K562 (cell line): ENCODE results near the gene PREP. TPM values are rescaled to one million over a fixed set of nuclear protein-coding genes. Genes with fewer than 3 reads are reported as not detected.
A peak's percentile ranks its signal among the peaks of the same experiment; 100 is the strongest.

Experiments used
- ATAC-seq: fragments of 200-7000 bp; cut with Tn5 transposase; 3 replicates; pipeline ENCODE4 v1.9.1; 2020; ENCODE audit warnings: moderate library complexity
- BruUV-seq: library from RNA; stranded (reverse); fragments of 400-500 nt; replicated peaks from 2 replicates; lab custom pipeline; 2021; lab: Mats Ljungman, UMichigan
- CTCF ChIA-PET: fragments of 300-600 bp; formaldehyde crosslinking; extraction: SDS; loops from one replicate; lab custom pipeline; 2021; ENCODE audit warnings: low intra/inter-chr PET ratio; lab: Yijun Ruan, JAX
- POLR2A ChIA-PET: fragments of 300-600, 350-650 bp; sonication (Branson Sonifier 250); formaldehyde crosslinking; extraction: SDS; loops from one replicate; lab custom pipeline; 2021; ENCODE audit warnings: antibody characterized with exemption, inconsistent platforms; lab: Yijun Ruan, JAX
- DNase-seq, 4 experiments: peaks; one replicate each; pipeline versions ENCODE4 v3.0.0 to v3.0.0-alpha.2; 2011 to 2018; ENCODE audit warnings: low spot score in 3 of 4, mixed read lengths in 3 of 4; ENCODE audit errors: extremely low read depth in 1 of 4
- FAIRE-seq: peaks from 2 replicates; lab custom pipeline; 2011; peaks lifted over from hg19 to GRCh38; lab: Jason Lieb, UNC
- H2AFZ ChIP-seq: 2 replicates; pipeline ENCODE4 v1.6.0; 2011; ENCODE audit warnings: low read depth, low read length, control low read depth, inconsistent platforms
- H3K27ac ChIP-seq: fragments of 200-600 bp; 3 replicates; pipeline ENCODE4 v1.8.0; 2011; ENCODE audit warnings: low read depth, mild to moderate bottlenecking, control low read depth, inconsistent platforms, low read length, moderate library complexity, mixed read lengths; ENCODE audit errors: extremely low read depth
- H3K27me3 ChIP-seq, 2 experiments: fragments of 300-600 bp in 1 of 2; 2 replicates in 1 of 2; 3 replicates in 1 of 2; pipeline versions ENCODE4 v1.6.0 to v1.8.0; 2011; ENCODE audit warnings: inconsistent platforms in 2 of 2, low read length in 2 of 2, mild to moderate bottlenecking in 1 of 2, mixed read lengths in 1 of 2, moderate library complexity in 1 of 2; ENCODE audit not compliant: control insufficient read depth in 2 of 2, insufficient read depth in 2 of 2
- H3K36me3 ChIP-seq: fragments of 300-600 bp; 3 replicates; pipeline ENCODE4 v1.8.0; 2011; ENCODE audit warnings: mild to moderate bottlenecking, low read length, inconsistent platforms; ENCODE audit not compliant: control insufficient read depth, insufficient read depth
- H3K4me1 ChIP-seq, 2 experiments: fragments of 200-600 bp in 1 of 2; replicated peaks in 1 of 2; 2 replicates in 1 of 2; 3 replicates in 1 of 2; pipeline versions ENCODE4 v1.5.1 to v1.8.0; 2011; ENCODE audit warnings: inconsistent platforms in 2 of 2, low read length in 2 of 2, mild to moderate bottlenecking in 1 of 2, mixed read lengths in 1 of 2, moderate library complexity in 1 of 2; ENCODE audit not compliant: control insufficient read depth in 2 of 2, insufficient read depth in 2 of 2
- H3K4me2 ChIP-seq: 2 replicates; pipeline ENCODE4 v1.6.1; 2011; ENCODE audit warnings: low read length, control low read depth, inconsistent platforms, mixed read lengths; ENCODE audit not compliant: insufficient read depth
- H3K4me3 ChIP-seq: fragments of 200-600 bp; sonication (generic), shearing (Covaris generic); 2 replicates; pipeline ENCODE4 v1.5.1; 2016; ENCODE audit warnings: control low read depth, inconsistent platforms
- H3K79me2 ChIP-seq: fragments of 200-600 bp; 3 replicates; pipeline ENCODE4 v1.8.0; 2011; ENCODE audit warnings: low read length, inconsistent platforms; ENCODE audit not compliant: control insufficient read depth, insufficient read depth
- H3K9ac ChIP-seq, 2 experiments: 2 replicates each; pipeline versions ENCODE4 v1.6.0 to v1.6.1; 2011; ENCODE audit warnings: low read depth in 2 of 2, low read length in 2 of 2, control low read depth in 1 of 2, inconsistent platforms in 1 of 2, mild to moderate bottlenecking in 1 of 2, mixed read lengths in 1 of 2; ENCODE audit not compliant: insufficient read depth in 1 of 2
- H3K9me1 ChIP-seq: one replicate; pipeline ENCODE4 v1.6.0; 2011; ENCODE audit warnings: inconsistent platforms, mild to moderate bottlenecking, low read length, moderate library complexity; ENCODE audit not compliant: control insufficient read depth, insufficient read depth
- H3K9me3 ChIP-seq: replicated peaks from 2 replicates; pipeline ENCODE4 v1.5.1; 2011; ENCODE audit warnings: low read depth, low read length, inconsistent platforms; ENCODE audit not compliant: control insufficient read depth, insufficient read depth
- H4K20me1 ChIP-seq: replicated peaks from 2 replicates; pipeline ENCODE4 v1.6.1; 2011; ENCODE audit warnings: low read length, inconsistent platforms, mixed read lengths; ENCODE audit not compliant: control insufficient read depth, insufficient read depth
- BRF1 ChIP-seq: IDR thresholded peaks from 3 replicates; pipeline ENCODE4 v1.6.1; 2011; ENCODE audit warnings: borderline replicate concordance, mild to moderate bottlenecking; ENCODE audit not compliant: insufficient read length; ENCODE audit errors: extremely low read depth
- C11orf30 ChIP-seq: fragments of 450-650 bp; IDR thresholded peaks from 2 replicates; pipeline ENCODE4 v1.6.1; 2016; ENCODE audit warnings: low read depth, mild to moderate bottlenecking
- CAMTA2 ChIP-seq: fragments of 250-450 bp; sonication (Bioruptor Pico); conservative IDR thresholded peaks from 2 replicates; pipeline ENCODE4 v1.5.1; 2022
- JUNB ChIP-seq: fragments of 450-650 bp; formaldehyde crosslinking; conservative IDR thresholded peaks from 2 replicates; pipeline ENCODE4 v1.4.0; 2020; ENCODE audit warnings: mild to moderate bottlenecking
- KDM4B ChIP-seq, 2 experiments: fragments of 450-650 bp in 1 of 2; sonication (generic) in 1 of 2; IDR thresholded peaks; 2 replicates each; pipeline ENCODE4 v1.6.1; 2016 to 2017; ENCODE audit warnings: borderline replicate concordance in 2 of 2, antibody characterized with exemption in 1 of 2, low read depth in 1 of 2, mild to moderate bottlenecking in 1 of 2
- MCM3 ChIP-seq: fragments of 450-650 bp; IDR thresholded peaks from 2 replicates; pipeline ENCODE4 v1.6.1; 2016
- MTF1 ChIP-seq: fragments of 250-450 bp; sonication (Bioruptor Pico); IDR thresholded peaks from 2 replicates; pipeline ENCODE4 v1.9.0; 2021; ENCODE audit warnings: moderate library complexity, mild to moderate bottlenecking, inconsistent platforms, borderline replicate concordance
- PCBP2 ChIP-seq: fragments of 200-400 bp; formaldehyde crosslinking; IDR thresholded peaks from 2 replicates; pipeline ENCODE4 v1.6.1; 2018; ENCODE audit warnings: low read length, low read depth, mild to moderate bottlenecking, moderate library complexity; ENCODE audit not compliant: poor library complexity, severe bottlenecking
- YY1 ChIP-seq, 3 experiments: IDR thresholded peaks; 2 replicates each; pipeline ENCODE4 v1.6.1; 2011; ENCODE audit warnings: low read length in 2 of 3, mild to moderate bottlenecking in 2 of 3, moderate library complexity in 2 of 3, borderline replicate concordance in 1 of 3, control low read depth in 1 of 3, low read depth in 1 of 3; ENCODE audit not compliant: insufficient read depth in 3 of 3, insufficient replicate concordance in 2 of 3, control insufficient read depth in 1 of 3, insufficient read length in 1 of 3; ENCODE audit errors: extremely low read depth in 1 of 3
- ZFP1 ChIP-seq: fragments of 450-650 bp; formaldehyde crosslinking; IDR thresholded peaks from 2 replicates; pipeline ENCODE4 v1.4.0; 2020; ENCODE audit warnings: mild to moderate bottlenecking, mixed read lengths
- ZNF436 ChIP-seq: fragments of 250-450, 450-650 bp; sonication (Bioruptor Pico); formaldehyde crosslinking; IDR thresholded peaks from 2 replicates; pipeline ENCODE4 v1.7.0; 2020; ENCODE audit warnings: mild to moderate bottlenecking
- ZNF592 ChIP-seq: fragments of 450-650 bp; IDR thresholded peaks from 2 replicates; pipeline ENCODE4 v1.6.1; 2017; ENCODE audit warnings: antibody characterized with exemption, mild to moderate bottlenecking
- WGBS: fragments of 100-300 bp; shearing (Covaris generic); methylation state at CpG from one replicate; pipeline ENCODE4 v1.1.6; 2016; ENCODE audit warnings: low coverage, mixed read lengths; ENCODE audit not compliant: insufficient coverage; ENCODE audit errors: missing lambda C conversion rate; 5-methylcytosine and 5-hydroxymethylcytosine counted together
- in situ Hi-C: fragments of 300-500 bp; cut with MboI; formaldehyde crosslinking; loops from 4 replicates; pipeline ENCODE4 v1.15.0; 2018; ENCODE audit warnings: inconsistent platforms, mixed read lengths
- intact Hi-C: fragments of 100-400 bp; cut with micrococcal nuclease; formaldehyde crosslinking; loops from 2 replicates; pipeline ENCODE4 v1.14.2; 2022
- polyA plus RNA-seq, 8 experiments: library from polyadenylated mRNA; depleted of rRNA in 4 of 8; stranded (reverse) in 5 of 8; unstranded in 3 of 8; fragments of >200 nt; fragmentation: Nextera tagmentation in 2 of 8; fragmentation: Illumina TruSeq in 1 of 8; extraction: Ambion mirVana in 2 of 8; extraction: Trizol in 1 of 8; gene quantifications; 2 replicates each; pipeline versions ENCODE4 v1.2.1 to v1.2.3, GENCODE V29; 2011 to 2014; ENCODE audit warnings: inconsistent platforms in 1 of 8, missing spikeins in 1 of 8
- total RNA-seq, 7 experiments: library from RNA; depleted of rRNA in 6 of 7; stranded (reverse); fragments of >200 nt in 6 of 7; fragmentation: Illumina TruSeq in 2 of 7; extraction: Trizol in 2 of 7; gene quantifications; 2 replicates each; pipeline versions ENCODE4 v1.2.1 to v1.2.3, GENCODE V29; 2011 to 2021; ENCODE audit warnings: low replicate concordance in 1 of 7
- TF ChIP-seq, protein P1 (sequence below): fragments of 250-450 bp; sonication (Bioruptor Pico); IDR thresholded peaks from 2 replicates; pipeline ENCODE4 v1.4.0; 2020; ENCODE audit warnings: mild to moderate bottlenecking, moderate library complexity

Gene PREP
- total and polyA plus RNA-seq, 9 of the 15 experiments (the other 6 are each of a cell fraction or from before 2014, with no cell fraction given): 14.1 to 60.8 (median 28.3) TPM

- TF ChIP-seq MCM3 (no peak), BRF1 (no peak), KDM4B (IDR thresholded peaks at IDR 0.05; ENCODE audit: borderline replicate concordance in 2 of 2, low read depth in 1 of 2) (no peak), ZFP1 (no peak)
These were observed 159.4 kb downstream of the PREP start (continued) for GRCh38 chr6:105243487-105243886.

- peak in 1 of 4 experiments; percentile 7 for DNase-seq
- TF ChIP-seq ZNF592 (no peak), PCBP2 (no peak), JUNB (CRISPR knock-in tag) (no peak), CAMTA2 (CRISPR knock-in tag) (no peak), C11orf30 (peak; percentile 42; the same call in 1 of the 2 replicates), ZNF436 (CRISPR knock-in tag) (no peak), YY1 (IDR thresholded peaks at IDR 0.05; ENCODE audit: borderline replicate concordance in 1 of 3, control insufficient read depth in 1 of 3, extremely low read depth in 1 of 3, insufficient read depth in 3 of 3, insufficient read length in 1 of 3, insufficient replicate concordance in 2 of 3, low read depth in 1 of 3, low read length in 2 of 3) (peak in 1 of 3 experiments; percentile 23), MTF1 (CRISPR knock-in tag) (no peak)
- TF ChIP-seq, protein P1, sequence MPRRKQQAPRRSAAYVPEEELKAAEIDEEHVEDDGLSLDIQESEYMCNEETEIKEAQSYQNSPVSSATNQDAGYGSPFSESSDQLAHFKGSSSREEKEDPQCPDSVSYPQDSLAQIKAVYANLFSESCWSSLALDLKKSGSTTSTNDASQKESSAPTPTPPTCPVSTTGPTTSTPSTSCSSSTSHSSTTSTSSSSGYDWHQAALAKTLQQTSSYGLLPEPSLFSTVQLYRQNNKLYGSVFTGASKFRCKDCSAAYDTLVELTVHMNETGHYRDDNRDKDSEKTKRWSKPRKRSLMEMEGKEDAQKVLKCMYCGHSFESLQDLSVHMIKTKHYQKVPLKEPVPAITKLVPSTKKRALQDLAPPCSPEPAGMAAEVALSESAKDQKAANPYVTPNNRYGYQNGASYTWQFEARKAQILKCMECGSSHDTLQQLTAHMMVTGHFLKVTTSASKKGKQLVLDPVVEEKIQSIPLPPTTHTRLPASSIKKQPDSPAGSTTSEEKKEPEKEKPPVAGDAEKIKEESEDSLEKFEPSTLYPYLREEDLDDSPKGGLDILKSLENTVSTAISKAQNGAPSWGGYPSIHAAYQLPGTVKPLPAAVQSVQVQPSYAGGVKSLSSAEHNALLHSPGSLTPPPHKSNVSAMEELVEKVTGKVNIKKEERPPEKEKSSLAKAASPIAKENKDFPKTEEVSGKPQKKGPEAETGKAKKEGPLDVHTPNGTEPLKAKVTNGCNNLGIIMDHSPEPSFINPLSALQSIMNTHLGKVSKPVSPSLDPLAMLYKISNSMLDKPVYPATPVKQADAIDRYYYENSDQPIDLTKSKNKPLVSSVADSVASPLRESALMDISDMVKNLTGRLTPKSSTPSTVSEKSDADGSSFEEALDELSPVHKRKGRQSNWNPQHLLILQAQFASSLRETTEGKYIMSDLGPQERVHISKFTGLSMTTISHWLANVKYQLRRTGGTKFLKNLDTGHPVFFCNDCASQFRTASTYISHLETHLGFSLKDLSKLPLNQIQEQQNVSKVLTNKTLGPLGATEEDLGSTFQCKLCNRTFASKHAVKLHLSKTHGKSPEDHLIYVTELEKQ: no peak
These were observed 167.7 kb downstream of the PREP start for GRCh38 chr6:105235155-105235554.

More at GRCh38 chr6:105235155-105235554, 167.7 kb downstream of the PREP start:
- Histone ChIP-seq H3K27ac (no peak overlapping the region), H3K4me2 (no peak overlapping the region), H3K79me2 (no peaks in the 10 kb centered on the region), H2AFZ (peak overlapping the region; percentile 31; the same call in 1 of the 2 replicates), H3K4me3 (no peak overlapping the region), H3K9me3 (no peaks in the 10 kb centered on the region), H3K36me3 (no peaks in the 10 kb centered on the region), H3K27me3 (peaks cover 0 to 8% of the 10 kb centered on the region in 2 experiments; a peak in 2 of 5 replicates), H3K9me1 (no peaks in the 10 kb centered on the region), H3K9ac (no peak overlapping the region), H4K20me1 (no peaks in the 10 kb centered on the region), H3K4me1 (no peaks in the 10 kb centered on the region)
- POLR2A ChIA-PET: no interaction called here
- in situ Hi-C loops (no loop called here), intact Hi-C loops (no loop called here)
- no TSS peak for BruUV-seq
- CTCF ChIA-PET: no interaction called here
- 3% methylated on average over 4 of the region's 5 CpGs for WGBS
- peak; percentile 67 for ATAC-seq
- no peak for FAIRE-seq
